ENCODE measurements around the gene MRPL24.

DNA sequence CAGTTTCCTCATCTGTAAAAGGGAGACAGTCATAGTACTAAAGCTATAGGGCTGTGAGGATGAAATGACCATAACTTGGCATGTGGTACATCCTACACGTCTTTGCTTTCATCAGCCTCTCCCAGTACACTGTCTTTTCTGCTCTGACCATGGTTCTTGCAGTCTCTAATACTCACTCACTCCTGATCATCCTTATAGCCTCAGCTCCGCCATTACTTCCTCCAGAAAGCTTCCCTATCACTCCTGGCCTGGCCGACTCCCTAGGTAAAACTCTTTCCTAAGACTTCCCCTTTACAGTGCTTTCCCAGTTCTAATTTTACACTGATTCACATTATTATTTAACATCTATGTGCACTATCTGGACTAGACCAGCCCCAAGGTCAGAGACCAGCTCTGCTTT lies 5.0 kb upstream of the MRPL24 start:
- TF ChIP-seq CTCF (IDR thresholded peaks at IDR 0.05 in 8 of 11, conservative IDR thresholded peaks at IDR 0.05 in 3 of 11) (no peak), POLR2A (IDR thresholded peaks at IDR 0.05) (no peak)

All from spleen (tissue), 7 donors.